ENCODE data around the gene OR10A4. TPM values are rescaled to one million over a fixed set of nuclear protein-coding genes. Genes with fewer than 3 reads are reported as not detected.

OR10A4 gene
- total and polyA plus RNA-seq, 2 donors (not counting 3 experiments of a cell fraction or from before 2014, with no cell fraction given): not detected

DNA sequence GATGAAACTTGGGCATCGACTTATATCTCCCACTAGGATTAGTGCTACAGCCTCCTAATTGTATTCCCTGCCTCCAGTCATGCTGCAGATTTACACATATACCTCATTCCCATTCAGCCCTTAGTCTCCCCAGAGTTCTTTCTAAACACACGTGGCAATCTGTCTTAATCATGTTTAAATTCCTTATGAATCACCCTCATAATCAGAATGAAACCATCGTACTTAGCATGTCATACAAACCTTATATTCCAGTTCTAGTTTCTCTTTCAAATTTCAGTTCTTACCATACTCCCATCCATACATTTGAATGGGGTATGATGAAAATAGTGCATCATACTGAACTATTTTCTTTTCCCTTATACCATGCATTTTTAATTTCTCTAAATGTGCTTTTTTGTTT is 19.6 kb upstream of the OR10A4 start:
- Histone ChIP-seq H3K9me3 (replicated peaks; ENCODE audit: control insufficient read depth, insufficient read depth, low read length) (no peaks in the 10 kb centered on the region), H3K9ac (replicated peaks; ENCODE audit: extremely low read depth, insufficient read depth, low read length) (no peak overlapping the region), H3K4me2 (ENCODE audit: insufficient read depth, low read length) (no peak overlapping the region), H3K4me1 (ENCODE audit: control insufficient read depth, extremely low read depth, insufficient read depth, low read length) (no peaks in the 10 kb centered on the region), H3K9me1 (replicated peaks; ENCODE audit: control insufficient read depth, extremely low read depth, insufficient read depth, low read length) (no peaks in the 10 kb centered on the region), H3K79me2 (ENCODE audit: control insufficient read depth, insufficient read depth, low read length) (no peaks in the 10 kb centered on the region), H3K36me3 (ENCODE audit: control insufficient read depth in 2 of 2, extremely low read depth in 1 of 2, insufficient read depth in 2 of 2, low read length in 2 of 2) (no peaks in the 10 kb centered on the region), H4K20me1 (replicated peaks; ENCODE audit: control insufficient read depth, extremely low read depth, insufficient read depth, low read length) (no peaks in the 10 kb centered on the region), H3K27ac (ENCODE audit: insufficient read depth, low read depth, low read length) (no peak overlapping the region), H3K27me3 (ENCODE audit: control insufficient read depth in 2 of 2, insufficient read depth in 2 of 2, low read length in 2 of 2) (no peaks in the 10 kb centered on the region), H3K4me3 (replicated peaks in 1 of 3; ENCODE audit: insufficient read depth in 1 of 3, low read depth in 1 of 3, low read length in 3 of 3) (no peak overlapping the region), H2AFZ (ENCODE audit: low read depth, low read length) (no peak overlapping the region)
- dilution Hi-C loops (cut with MboI; ENCODE audit: extremely low pct_ligation_motif_present, low sequenced_read_pairs): no loop called here
- intact Hi-C loops (cut with micrococcal nuclease): no loop called here
- TF ChIP-seq MYC (IDR thresholded peaks at IDR 0.05; ENCODE audit: low read depth, low read length) (no peak), JUN (IDR thresholded peaks at IDR 0.05; ENCODE audit: borderline replicate concordance, insufficient read depth, insufficient read length, low read depth) (no peak), POLR2AphosphoS5 (IDR thresholded peaks at IDR 0.05; ENCODE audit: insufficient read depth, low read depth, low read length) (no peak), EZH2 (IDR thresholded peaks at IDR 0.05; ENCODE audit: borderline replicate concordance, low read depth, low read length, severe bottlenecking) (no peak), FOS (IDR thresholded peaks at IDR 0.05; ENCODE audit: borderline replicate concordance, insufficient read depth, low read length) (no peak), POLR2A (IDR thresholded peaks at IDR 0.05; ENCODE audit: low read depth, low read length) (no peak), GATA2 (IDR thresholded peaks at IDR 0.05; ENCODE audit: insufficient read depth, insufficient read length, low read depth, low read length) (no peak)
- TF ChIP-seq, protein P1, sequence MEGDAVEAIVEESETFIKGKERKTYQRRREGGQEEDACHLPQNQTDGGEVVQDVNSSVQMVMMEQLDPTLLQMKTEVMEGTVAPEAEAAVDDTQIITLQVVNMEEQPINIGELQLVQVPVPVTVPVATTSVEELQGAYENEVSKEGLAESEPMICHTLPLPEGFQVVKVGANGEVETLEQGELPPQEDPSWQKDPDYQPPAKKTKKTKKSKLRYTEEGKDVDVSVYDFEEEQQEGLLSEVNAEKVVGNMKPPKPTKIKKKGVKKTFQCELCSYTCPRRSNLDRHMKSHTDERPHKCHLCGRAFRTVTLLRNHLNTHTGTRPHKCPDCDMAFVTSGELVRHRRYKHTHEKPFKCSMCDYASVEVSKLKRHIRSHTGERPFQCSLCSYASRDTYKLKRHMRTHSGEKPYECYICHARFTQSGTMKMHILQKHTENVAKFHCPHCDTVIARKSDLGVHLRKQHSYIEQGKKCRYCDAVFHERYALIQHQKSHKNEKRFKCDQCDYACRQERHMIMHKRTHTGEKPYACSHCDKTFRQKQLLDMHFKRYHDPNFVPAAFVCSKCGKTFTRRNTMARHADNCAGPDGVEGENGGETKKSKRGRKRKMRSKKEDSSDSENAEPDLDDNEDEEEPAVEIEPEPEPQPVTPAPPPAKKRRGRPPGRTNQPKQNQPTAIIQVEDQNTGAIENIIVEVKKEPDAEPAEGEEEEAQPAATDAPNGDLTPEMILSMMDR (IDR thresholded peaks at IDR 0.05; ENCODE audit: extremely low read depth in 1 of 2, insufficient read depth in 1 of 2, low read depth in 1 of 2, low read length in 2 of 2): no peak
- TF ChIP-seq, protein P2, sequence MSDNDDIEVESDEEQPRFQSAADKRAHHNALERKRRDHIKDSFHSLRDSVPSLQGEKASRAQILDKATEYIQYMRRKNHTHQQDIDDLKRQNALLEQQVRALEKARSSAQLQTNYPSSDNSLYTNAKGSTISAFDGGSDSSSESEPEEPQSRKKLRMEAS (IDR thresholded peaks at IDR 0.05; ENCODE audit: insufficient read depth, insufficient read length): no peak
- CTCF ChIA-PET: interaction anchor here (1.4 kb wide), 1 partner anchor 19 kb away, joined by 3 read pairs; the partner anchor contains the start of gene OR10A4
- no TSS peak for BruUV-seq (replicated peaks)
- POLR2A ChIA-PET: no interaction called here
- no peak for FAIRE-seq
- DNase-seq (ENCODE audit: low read depth, low spot score): no peak
